K562 (cell line): ENCODE measurements around the gene WASHC4. TPM values are rescaled to one million over a fixed set of nuclear protein-coding genes. Genes with fewer than 3 reads are reported as not detected.

ENCODE experiments used
- ARID1B ChIP-seq: fragments of 450-650 bp; IDR thresholded peaks from 2 replicates; pipeline ENCODE4 v1.6.1; 2016; ENCODE audit warnings: antibody characterized with exemption, mild to moderate bottlenecking, inconsistent platforms
- DPF2 ChIP-seq: fragments of 450-650 bp; IDR thresholded peaks from 2 replicates; pipeline ENCODE4 v1.6.1; 2016
- ELF4 ChIP-seq: fragments of 450-650 bp; formaldehyde crosslinking; IDR thresholded peaks from 2 replicates; pipeline ENCODE4 v1.4.0; 2022; ENCODE audit warnings: missing genetic modification characterization
- FOS ChIP-seq: IDR thresholded peaks from 3 replicates; pipeline ENCODE4 v1.6.1; 2011; ENCODE audit not compliant: insufficient read length; ENCODE audit errors: extremely low read depth
- HDAC6 ChIP-seq: IDR thresholded peaks from 2 replicates; pipeline ENCODE4 v1.6.1; 2012; ENCODE audit warnings: low read depth, mild to moderate bottlenecking, control low read depth, inconsistent platforms, low read length, moderate library complexity
- HNRNPLL ChIP-seq: fragments of 200-400 bp; formaldehyde crosslinking; IDR thresholded peaks from 2 replicates; pipeline ENCODE4 v1.6.1; 2017; ENCODE audit warnings: low read length, low read depth, mild to moderate bottlenecking; ENCODE audit not compliant: poor library complexity, severe bottlenecking
- MAFK ChIP-seq: IDR thresholded peaks from 2 replicates; pipeline ENCODE4 v1.6.1; 2011; ENCODE audit warnings: low read length, improper control_type of control experiment
- MIER1 ChIP-seq: fragments of 450-650 bp; IDR thresholded peaks from 2 replicates; pipeline ENCODE4 v1.6.1; 2016; ENCODE audit warnings: antibody characterized with exemption, mild to moderate bottlenecking, low read depth
- NCOR1 ChIP-seq: fragments of 450-650 bp; IDR thresholded peaks from 2 replicates; pipeline ENCODE4 v1.6.1; 2016; ENCODE audit warnings: mild to moderate bottlenecking, moderate library complexity
- NR2F6 ChIP-seq: fragments of 450-650 bp; formaldehyde crosslinking; IDR thresholded peaks from 2 replicates; pipeline ENCODE4 v1.4.0; 2020; ENCODE audit warnings: mild to moderate bottlenecking
- NR4A1 ChIP-seq, 2 experiments: fragments of 250-450 bp in 1 of 2; fragments of 450-650 bp in 1 of 2; sonication (Bioruptor Pico) in 1 of 2; IDR thresholded peaks; 2 replicates each; pipeline versions ENCODE4 v1.4.0 to v1.6.1; 2016 to 2020; ENCODE audit warnings: mild to moderate bottlenecking in 2 of 2, missing compliant biosample characterization in 1 of 2, missing genetic modification characterization in 1 of 2, moderate library complexity in 1 of 2
- POLR2H ChIP-seq: IDR thresholded peaks from 2 replicates; pipeline ENCODE4 v1.6.1; 2016; ENCODE audit warnings: missing genetic modification characterization, low read depth, mild to moderate bottlenecking, control low read depth, missing compliant biosample characterization, moderate library complexity
- RBFOX2 ChIP-seq: fragments of 200-400 bp; formaldehyde crosslinking; IDR thresholded peaks from 2 replicates; pipeline ENCODE4 v1.6.1; 2017; ENCODE audit warnings: low read depth, mild to moderate bottlenecking, low read length, moderate library complexity
- RBM14 ChIP-seq: fragments of 200-400 bp; formaldehyde crosslinking; IDR thresholded peaks from 2 replicates; pipeline ENCODE4 v1.6.1; 2018; ENCODE audit warnings: low read depth, mild to moderate bottlenecking, low read length, moderate library complexity, borderline replicate concordance; ENCODE audit not compliant: insufficient read depth
- RCOR1 ChIP-seq, 2 experiments: IDR thresholded peaks; 2 replicates each; pipeline ENCODE4 v1.6.1; 2012; ENCODE audit warnings: low read depth in 2 of 2, low read length in 2 of 2, borderline replicate concordance in 1 of 2, improper control_type of control experiment in 1 of 2
- RHOXF2B ChIP-seq: fragments of 250-450 bp; sonication (Bioruptor Pico); conservative IDR thresholded peaks from 2 replicates; pipeline ENCODE4 v1.5.1; 2021
- SMAD3 ChIP-seq: fragments of 450-650 bp; formaldehyde crosslinking; conservative IDR thresholded peaks from 2 replicates; pipeline ENCODE4 v1.4.0; 2020; ENCODE audit warnings: mild to moderate bottlenecking
- SMARCA4 ChIP-seq: fragments of 450-650 bp; IDR thresholded peaks from 2 replicates; pipeline ENCODE4 v1.6.1; 2016
- SMARCE1 ChIP-seq: fragments of 450-650 bp; IDR thresholded peaks from 2 replicates; pipeline ENCODE4 v1.7.1; 2016; ENCODE audit warnings: mild to moderate bottlenecking
- SMC3 ChIP-seq: conservative IDR thresholded peaks from 2 replicates; pipeline ENCODE4 v1.6.1; 2011; ENCODE audit warnings: low read depth, low read length, improper control_type of control experiment; ENCODE audit not compliant: insufficient read depth
- STAG1 ChIP-seq: sonication (generic); formaldehyde crosslinking; IDR thresholded peaks from 2 replicates; pipeline ENCODE4 v1.5.0; 2020; ENCODE audit warnings: missing genetic modification reagents, borderline replicate concordance
- TARDBP ChIP-seq: fragments of 450-650 bp; IDR thresholded peaks from 2 replicates; pipeline ENCODE4 v1.6.1; 2016
- TBP ChIP-seq: optimal IDR thresholded peaks from 2 replicates; pipeline ENCODE3; 2011; ENCODE audit warnings: low read depth, low read length, improper control_type of control experiment
- WHSC1 ChIP-seq: IDR thresholded peaks from one replicate; pipeline ENCODE4 v1.6.1; 2012; ENCODE audit warnings: low read length, control low read depth, inconsistent platforms
- ZBTB8A ChIP-seq: fragments of 450-650 bp; IDR thresholded peaks from 2 replicates; pipeline ENCODE4 v1.6.1; 2018; ENCODE audit warnings: mild to moderate bottlenecking, moderate library complexity; ENCODE audit not compliant: partially characterized antibody
- ZNF12 ChIP-seq: sonication (generic); formaldehyde crosslinking; IDR thresholded peaks from 2 replicates; pipeline ENCODE4 v1.4.0; 2020; ENCODE audit warnings: mild to moderate bottlenecking, missing genetic modification reagents
- ZNF347 ChIP-seq: fragments of 450-650 bp; formaldehyde crosslinking; IDR thresholded peaks from 2 replicates; pipeline ENCODE4 v1.4.0; 2020; ENCODE audit warnings: low read depth, mild to moderate bottlenecking, moderate library complexity
- ZNF551 ChIP-seq: fragments of 250-450 bp; sonication (Bioruptor Pico); IDR thresholded peaks from 2 replicates; pipeline ENCODE4 v1.5.0; 2021; ENCODE audit warnings: mild to moderate bottlenecking, moderate library complexity
- ZNF75A ChIP-seq: fragments of 450-650 bp; formaldehyde crosslinking; IDR thresholded peaks from 2 replicates; pipeline ENCODE4 v1.4.0; 2020; ENCODE audit warnings: mild to moderate bottlenecking
- ZSCAN32 ChIP-seq: fragments of 450-650 bp; formaldehyde crosslinking; IDR thresholded peaks from 2 replicates; pipeline ENCODE4 v1.4.0; 2020; ENCODE audit warnings: mild to moderate bottlenecking, moderate library complexity
- polyA plus RNA-seq, 8 experiments: library from polyadenylated mRNA; depleted of rRNA in 4 of 8; stranded (reverse) in 5 of 8; unstranded in 3 of 8; fragments of >200 nt; fragmentation: Nextera tagmentation in 2 of 8; fragmentation: Illumina TruSeq in 1 of 8; extraction: Ambion mirVana in 2 of 8; extraction: Trizol in 1 of 8; gene quantifications; 2 replicates each; pipeline versions ENCODE4 v1.2.1 to v1.2.3, GENCODE V29; 2011 to 2014; ENCODE audit warnings: inconsistent platforms in 1 of 8, missing spikeins in 1 of 8
- total RNA-seq, 7 experiments: library from RNA; depleted of rRNA in 6 of 7; stranded (reverse); fragments of >200 nt in 6 of 7; fragmentation: Illumina TruSeq in 2 of 7; extraction: Trizol in 2 of 7; gene quantifications; 2 replicates each; pipeline versions ENCODE4 v1.2.1 to v1.2.3, GENCODE V29; 2011 to 2021; ENCODE audit warnings: low replicate concordance in 1 of 7
- TF ChIP-seq, protein P1 (sequence below): fragments of 450-650 bp; formaldehyde crosslinking; IDR thresholded peaks from 2 replicates; pipeline ENCODE4 v1.4.0; 2022; ENCODE audit warnings: missing genetic modification characterization
- TF ChIP-seq, protein P2 (sequence below): fragments of 450-650 bp; IDR thresholded peaks from 2 replicates; pipeline ENCODE4 v1.6.1; 2017; ENCODE audit warnings: antibody characterized with exemption

The WASHC4 gene
- total and polyA plus RNA-seq, 9 of the 15 experiments (the other 6 are each of a cell fraction or from before 2014, with no cell fraction given) = 12.5 to 38.5 (median 21.3) TPM

DNA sequence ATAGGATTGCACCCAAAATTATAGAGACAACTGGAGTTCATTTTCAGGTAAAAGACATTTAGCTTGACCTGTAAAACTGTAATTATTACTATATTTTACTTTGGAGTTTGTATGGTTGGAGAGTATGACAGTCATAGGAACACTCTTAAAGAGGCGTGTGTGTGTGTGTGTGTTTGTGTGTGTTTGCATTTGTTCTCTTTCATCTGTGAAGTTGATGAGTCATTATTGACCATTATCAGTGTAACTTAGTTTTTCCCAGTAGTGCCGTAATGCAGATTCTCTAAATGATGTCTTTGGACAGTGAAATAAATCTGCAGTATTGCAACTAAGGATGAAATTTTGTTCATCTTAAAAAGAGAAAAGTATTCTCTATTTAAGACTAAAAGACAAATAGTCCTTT is 13.0 kb downstream of the WASHC4 start (continued):
- TF ChIP-seq ELF4 (CRISPR knock-in tag) (no peak), SMARCE1 (0 out of 2 replicates have a peak, but pooled peaks have one; percentile 50), RHOXF2B (CRISPR knock-in tag) (no peak), ZSCAN32 (CRISPR knock-in tag) (no peak), NR2F6 (CRISPR knock-in tag) (no peak), RCOR1 (IDR thresholded peaks at IDR 0.05; ENCODE audit: borderline replicate concordance in 1 of 2, low read depth in 2 of 2, low read length in 2 of 2) (no peak), DPF2 (peak; percentile 72), SMAD3 (CRISPR knock-in tag) (no peak), ARID1B (peak; percentile 71), HNRNPLL (no peak), NCOR1 (0 out of 2 replicates have a peak, but pooled peaks have one; percentile 12), ZNF551 (CRISPR knock-in tag) (no peak), POLR2H (tag) (0 out of 2 replicates have a peak, but pooled peaks have one; percentile 17), STAG1 (no peak), MIER1 (no peak), FOS (no peak), MAFK (0 out of 2 replicates have a peak, but pooled peaks have one; percentile 37), RBM14 (no peak), ZBTB8A (no peak), ZNF75A (CRISPR knock-in tag) (no peak), ZNF12 (CRISPR knock-in tag) (no peak), TARDBP (no peak), ZNF347 (CRISPR knock-in tag) (no peak), TBP (no peak), HDAC6 (no peak), NR4A1 (CRISPR knock-in tag; IDR thresholded peaks at IDR 0.05) (no peak), NR4A1 (tag; IDR thresholded peaks at IDR 0.05) (no peak), WHSC1 (no peak), RBFOX2 (no peak), SMC3 (no peak), SMARCA4 (peak; percentile 76)
- TF ChIP-seq, protein P1, sequence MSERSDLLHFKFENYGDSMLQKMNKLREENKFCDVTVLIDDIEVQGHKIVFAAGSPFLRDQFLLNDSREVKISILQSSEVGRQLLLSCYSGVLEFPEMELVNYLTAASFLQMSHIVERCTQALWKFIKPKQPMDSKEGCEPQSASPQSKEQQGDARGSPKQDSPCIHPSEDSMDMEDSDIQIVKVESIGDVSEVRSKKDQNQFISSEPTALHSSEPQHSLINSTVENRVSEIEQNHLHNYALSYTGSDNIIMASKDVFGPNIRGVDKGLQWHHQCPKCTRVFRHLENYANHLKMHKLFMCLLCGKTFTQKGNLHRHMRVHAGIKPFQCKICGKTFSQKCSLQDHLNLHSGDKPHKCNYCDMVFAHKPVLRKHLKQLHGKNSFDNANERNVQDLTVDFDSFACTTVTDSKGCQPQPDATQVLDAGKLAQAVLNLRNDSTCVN = no peak
- TF ChIP-seq, protein P2, sequence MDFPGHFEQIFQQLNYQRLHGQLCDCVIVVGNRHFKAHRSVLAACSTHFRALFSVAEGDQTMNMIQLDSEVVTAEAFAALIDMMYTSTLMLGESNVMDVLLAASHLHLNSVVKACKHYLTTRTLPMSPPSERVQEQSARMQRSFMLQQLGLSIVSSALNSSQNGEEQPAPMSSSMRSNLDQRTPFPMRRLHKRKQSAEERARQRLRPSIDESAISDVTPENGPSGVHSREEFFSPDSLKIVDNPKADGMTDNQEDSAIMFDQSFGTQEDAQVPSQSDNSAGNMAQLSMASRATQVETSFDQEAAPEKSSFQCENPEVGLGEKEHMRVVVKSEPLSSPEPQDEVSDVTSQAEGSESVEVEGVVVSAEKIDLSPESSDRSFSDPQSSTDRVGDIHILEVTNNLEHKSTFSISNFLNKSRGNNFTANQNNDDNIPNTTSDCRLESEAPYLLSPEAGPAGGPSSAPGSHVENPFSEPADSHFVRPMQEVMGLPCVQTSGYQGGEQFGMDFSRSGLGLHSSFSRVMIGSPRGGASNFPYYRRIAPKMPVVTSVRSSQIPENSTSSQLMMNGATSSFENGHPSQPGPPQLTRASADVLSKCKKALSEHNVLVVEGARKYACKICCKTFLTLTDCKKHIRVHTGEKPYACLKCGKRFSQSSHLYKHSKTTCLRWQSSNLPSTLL = no peak
